ENCODE data around the gene KIF19.

KIF19 gene

GRCh38 chr17:74334393-74335039 lies 8.5 kb downstream of the KIF19 start:
- Histone ChIP-seq H4K20me1 (ENCODE audit: insufficient read depth, low read length, poor library complexity, severe bottlenecking) (no peaks in the 10 kb centered on the region), H3K79me2 (ENCODE audit: insufficient read depth, low read length) (no peaks in the 10 kb centered on the region), H3K9ac (ENCODE audit: low read depth, low read length, poor library complexity, severe bottlenecking) (no peak overlapping the region), H3K27me3 (ENCODE audit: insufficient read depth, low read length, poor library complexity, severe bottlenecking) (no peaks in the 10 kb centered on the region), H3F3A (ENCODE audit: low read depth) (no peaks in the 10 kb centered on the region), H3K9me3 (ENCODE audit: insufficient read depth, low read depth, low read length) (no peaks in the 10 kb centered on the region), H3K4me1 (ENCODE audit: insufficient read depth, low read length, poor library complexity, severe bottlenecking) (no peaks in the 10 kb centered on the region), H3K4me3 (ENCODE audit: low read length, poor library complexity, severe bottlenecking) (no peak overlapping the region), H3K4me2 (ENCODE audit: low read depth, low read length, poor library complexity, severe bottlenecking) (no peak overlapping the region), H3K36me3 (ENCODE audit: insufficient read depth, low read length) (no peaks in the 10 kb centered on the region), H2AFZ (ENCODE audit: low read length) (no peak overlapping the region), H3K9me2 (replicated peaks; ENCODE audit: low read depth, low read length) (no peaks in the 10 kb centered on the region)
- TF ChIP-seq EZH2phosphoT487 (IDR thresholded peaks at IDR 0.05; ENCODE audit: borderline replicate concordance), result no peak
- TF ChIP-seq CTCF (conservative IDR thresholded peaks at IDR 0.05; ENCODE audit: low read length), result no peak

GRCh38 chr17:74335529-74336062 lies 9.6 kb downstream of the KIF19 start:
- H4K20me1 ChIP-seq (ENCODE audit: insufficient read depth, low read length, poor library complexity, severe bottlenecking), result no peaks in the 10 kb centered on the region
- no peaks in the 10 kb centered on the region for H3K9me3 ChIP-seq (ENCODE audit: insufficient read depth, low read depth, low read length)
- H3K9ac ChIP-seq (ENCODE audit: low read depth, low read length, poor library complexity, severe bottlenecking), result no peak overlapping the region
- H3K4me3 ChIP-seq (ENCODE audit: low read length, poor library complexity, severe bottlenecking), result no peak overlapping the region
- no peaks in the 10 kb centered on the region for H3K36me3 ChIP-seq (ENCODE audit: insufficient read depth, low read length)
- no peaks in the 10 kb centered on the region for H3K79me2 ChIP-seq (ENCODE audit: insufficient read depth, low read length)
- H3K27me3 ChIP-seq (ENCODE audit: insufficient read depth, low read length, poor library complexity, severe bottlenecking), result no peaks in the 10 kb centered on the region
- no peak for TF ChIP-seq EZH2phosphoT487 (IDR thresholded peaks at IDR 0.05; ENCODE audit: borderline replicate concordance)
- TF ChIP-seq CTCF (conservative IDR thresholded peaks at IDR 0.05; ENCODE audit: low read length), result no peak
- no peaks in the 10 kb centered on the region for H3F3A ChIP-seq (ENCODE audit: low read depth)
- no peak overlapping the region for H3K4me2 ChIP-seq (ENCODE audit: low read depth, low read length, poor library complexity, severe bottlenecking)
- no peaks in the 10 kb centered on the region for H3K9me2 ChIP-seq (replicated peaks; ENCODE audit: low read depth, low read length)
- no peak overlapping the region for H2AFZ ChIP-seq (ENCODE audit: low read length)
- no peaks in the 10 kb centered on the region for H3K4me1 ChIP-seq (ENCODE audit: insufficient read depth, low read length, poor library complexity, severe bottlenecking)

GRCh38 chr17:74336307-74336706 lies 10.3 kb downstream of the KIF19 start:
- Histone ChIP-seq H3K79me2 (ENCODE audit: insufficient read depth, low read length) (no peaks in the 10 kb centered on the region), H3K4me2 (ENCODE audit: low read depth, low read length, poor library complexity, severe bottlenecking) (no peak overlapping the region), H3F3A (ENCODE audit: low read depth) (no peaks in the 10 kb centered on the region), H3K4me3 (ENCODE audit: low read length, poor library complexity, severe bottlenecking) (no peak overlapping the region), H4K20me1 (ENCODE audit: insufficient read depth, low read length, poor library complexity, severe bottlenecking) (no peaks in the 10 kb centered on the region), H3K9ac (ENCODE audit: low read depth, low read length, poor library complexity, severe bottlenecking) (no peak overlapping the region), H3K9me3 (ENCODE audit: insufficient read depth, low read depth, low read length) (no peaks in the 10 kb centered on the region), H3K27me3 (ENCODE audit: insufficient read depth, low read length, poor library complexity, severe bottlenecking) (no peaks in the 10 kb centered on the region), H3K9me2 (replicated peaks; ENCODE audit: low read depth, low read length) (no peaks in the 10 kb centered on the region), H3K4me1 (ENCODE audit: insufficient read depth, low read length, poor library complexity, severe bottlenecking) (no peaks in the 10 kb centered on the region), H3K36me3 (ENCODE audit: insufficient read depth, low read length) (no peaks in the 10 kb centered on the region), H2AFZ (ENCODE audit: low read length) (no peak overlapping the region)
- TF ChIP-seq CTCF (conservative IDR thresholded peaks at IDR 0.05; ENCODE audit: low read length) (no peak), EZH2phosphoT487 (IDR thresholded peaks at IDR 0.05; ENCODE audit: borderline replicate concordance) (no peak)
